GM12878 (cell line): Measurements from ENCODE around the gene CLEC16A. TPM values are rescaled to one million over a fixed set of nuclear protein-coding genes. Genes with fewer than 3 reads are reported as not detected.

Experiments used
- ATF2 ChIP-seq: IDR thresholded peaks from 2 replicates; pipeline ENCODE4 v1.6.1; 2012; ENCODE audit warnings: low read length, inconsistent platforms
- EED ChIP-seq: sonication (generic); IDR thresholded peaks from 2 replicates; pipeline ENCODE4 v1.6.1; 2016; ENCODE audit warnings: antibody characterized with exemption, low read depth
- FOXM1 ChIP-seq: IDR thresholded peaks from 2 replicates; pipeline ENCODE4 v1.6.1; 2012; ENCODE audit warnings: low read depth, mild to moderate bottlenecking, inconsistent platforms, low read length, moderate library complexity
- HDAC6 ChIP-seq: fragments of 200-600 bp; sonication (generic); IDR thresholded peaks from one replicate; pipeline ENCODE4 v1.8.0; 2017; ENCODE audit warnings: antibody characterized with exemption; ENCODE audit not compliant: unreplicated experiment
- HDGF ChIP-seq: fragments of 450-650 bp; IDR thresholded peaks from 2 replicates; pipeline ENCODE4 v1.6.1; 2016; ENCODE audit warnings: antibody characterized with exemption
- IKZF2 ChIP-seq, 2 experiments: fragments of 450-650 bp; IDR thresholded peaks; 2 replicates each; pipeline ENCODE4 v1.6.1; 2017; ENCODE audit warnings: mild to moderate bottlenecking in 2 of 2, moderate library complexity in 2 of 2
- IRF3 ChIP-seq: fragments of 450-650 bp; IDR thresholded peaks from 2 replicates; pipeline ENCODE4 v1.6.1; 2014; ENCODE audit warnings: mild to moderate bottlenecking
- KDM1A ChIP-seq: fragments of 200-600 bp; sonication (generic); IDR thresholded peaks from 2 replicates; pipeline ENCODE4 v1.6.1; 2016; ENCODE audit warnings: borderline replicate concordance
- MAX ChIP-seq: IDR thresholded peaks from 2 replicates; pipeline ENCODE4 v1.6.1; 2012; ENCODE audit warnings: low read depth, low read length, improper control_type of control experiment
- MYC ChIP-seq: IDR thresholded peaks from 2 replicates; pipeline ENCODE4 v1.6.1; 2011; ENCODE audit warnings: mild to moderate bottlenecking, low read length, moderate library complexity, inconsistent platforms; ENCODE audit not compliant: insufficient read depth, insufficient replicate concordance, insufficient read length, severe bottlenecking
- NFYB ChIP-seq: IDR thresholded peaks from 2 replicates; pipeline ENCODE4 v1.6.1; 2011; ENCODE audit warnings: low read depth, mild to moderate bottlenecking, low read length, improper control_type of control experiment, moderate library complexity; ENCODE audit not compliant: insufficient read depth
- NR2C2 ChIP-seq: IDR thresholded peaks from 2 replicates; pipeline ENCODE4 v1.6.1; 2011; ENCODE audit warnings: borderline replicate concordance, low read depth; ENCODE audit not compliant: control insufficient read depth, insufficient read length
- PKNOX1 ChIP-seq: fragments of 450-650 bp; IDR thresholded peaks from 2 replicates; pipeline ENCODE4 v1.6.1; 2016; ENCODE audit warnings: mild to moderate bottlenecking
- RCOR1 ChIP-seq: conservative IDR thresholded peaks from 2 replicates; pipeline ENCODE4 v1.6.1; 2012; ENCODE audit warnings: low read depth, low read length, improper control_type of control experiment
- RFX5 ChIP-seq: IDR thresholded peaks from 2 replicates; pipeline ENCODE4 v1.6.1; 2011; ENCODE audit warnings: low read depth, low read length, improper control_type of control experiment
- SREBF1 ChIP-seq: IDR thresholded peaks from 2 replicates; pipeline ENCODE4 v1.6.1; 2012; ENCODE audit warnings: mild to moderate bottlenecking, low read length
- STAT3 ChIP-seq: IDR thresholded peaks from 2 replicates; pipeline ENCODE4 v1.6.1; 2011; ENCODE audit warnings: low read depth, low read length, improper control_type of control experiment
- USF1 ChIP-seq: IDR thresholded peaks from 2 replicates; pipeline ENCODE4 v1.6.1; 2011; ENCODE audit warnings: borderline replicate concordance, low read depth, mild to moderate bottlenecking, moderate library complexity, mixed read lengths, low read length; ENCODE audit not compliant: insufficient read depth; ENCODE audit errors: extremely low read length
- WRNIP1 ChIP-seq: IDR thresholded peaks from 2 replicates; pipeline ENCODE4 v1.6.1; 2011; ENCODE audit warnings: low read depth, low read length, improper control_type of control experiment, borderline replicate concordance
- YBX1 ChIP-seq: fragments of 450-650 bp; IDR thresholded peaks from 2 replicates; pipeline ENCODE4 v1.6.1; 2016; ENCODE audit warnings: antibody characterized with exemption
- YY1 ChIP-seq: IDR thresholded peaks from 2 replicates; pipeline ENCODE4 v1.6.1; 2011; ENCODE audit warnings: low read depth, mild to moderate bottlenecking, low read length
- ZBTB4 ChIP-seq: fragments of 450-650 bp; formaldehyde crosslinking; IDR thresholded peaks from 2 replicates; pipeline ENCODE4 v1.4.0; 2022; ENCODE audit warnings: mild to moderate bottlenecking, moderate library complexity
- polyA plus RNA-seq, 11 experiments: library from polyadenylated mRNA; depleted of rRNA in 4 of 11; unstranded in 6 of 11; stranded (reverse) in 5 of 11; fragments of >200 nt; fragmentation: Nextera tagmentation in 4 of 11; fragmentation: Illumina TruSeq in 1 of 11; extraction: Ambion mirVana in 4 of 11; extraction: Trizol in 1 of 11; gene quantifications; 1 replicate in 1 of 11; 2 replicates in 10 of 11; pipeline versions ENCODE4 v1.2.1 to v1.2.3, GENCODE V29; 2011 to 2016; ENCODE audit warnings: inconsistent platforms in 2 of 11, missing spikeins in 2 of 11, low read depth in 1 of 11
- total RNA-seq, 4 experiments: library from RNA; depleted of rRNA in 3 of 4; stranded (reverse); fragments of >200 nt in 3 of 4; fragmentation: Illumina TruSeq in 1 of 4; extraction: Trizol in 1 of 4; gene quantifications; 2 replicates each; pipeline versions ENCODE4 v1.2.1 to v1.2.3, GENCODE V29; 2013 to 2021

Gene CLEC16A
- total and polyA plus RNA-seq, 10 of the 15 experiments (the other 5 are each of a cell fraction or from before 2014, with no cell fraction given), result 1.5 to 28.8 (median 19.2) TPM

GRCh38 chr16:11051879-11052808, 107.8 kb downstream of the CLEC16A start (continued):
- TF ChIP-seq SREBF1, result no peak
- no peak for TF ChIP-seq ZBTB4 (CRISPR knock-in tag)
- TF ChIP-seq NR2C2, result no peak
- TF ChIP-seq HDAC6, result no peak
- peak; percentile 54 to 60; a peak in 3 of 4 replicates for TF ChIP-seq IKZF2 (IDR thresholded peaks at IDR 0.05)
- no peak for TF ChIP-seq YBX1
- no peak for TF ChIP-seq NFYB
- TF ChIP-seq MYC, result no peak
- TF ChIP-seq RFX5, result no peak
- 0 out of 2 replicates have a peak, but pooled peaks have one; percentile 39 for TF ChIP-seq FOXM1
- no peak for TF ChIP-seq STAT3
- TF ChIP-seq KDM1A, result no peak
- TF ChIP-seq HDGF, result no peak
- no peak for TF ChIP-seq WRNIP1
- no peak for TF ChIP-seq YY1
- TF ChIP-seq MAX, result no peak
- 0 out of 2 replicates have a peak, but pooled peaks have one; percentile 30 for TF ChIP-seq ATF2
- no peak for TF ChIP-seq USF1
- no peak for TF ChIP-seq RCOR1
- TF ChIP-seq EED, result peak; percentile 92
- no peak for TF ChIP-seq IRF3
- peak; percentile 49; the same call in 1 of the 2 replicates for TF ChIP-seq PKNOX1
